GM12892 (cell line): ENCODE data around the gene CPED1.

ENCODE experiments used
- POLR2A ChIP-seq: IDR thresholded peaks from 2 replicates; pipeline ENCODE4 v1.6.1; 2011; ENCODE audit warnings: low read depth, low read length, control low read depth
- POLR2AphosphoS5 ChIP-seq: IDR thresholded peaks from 2 replicates; pipeline ENCODE4 v1.6.1; 2011; ENCODE audit warnings: low read depth, low read length, control low read depth
- TAF1 ChIP-seq: IDR thresholded peaks from 2 replicates; pipeline ENCODE4 v1.6.1; 2011; ENCODE audit warnings: low read depth, mild to moderate bottlenecking, control low read depth, low read length, borderline replicate concordance

DNA sequence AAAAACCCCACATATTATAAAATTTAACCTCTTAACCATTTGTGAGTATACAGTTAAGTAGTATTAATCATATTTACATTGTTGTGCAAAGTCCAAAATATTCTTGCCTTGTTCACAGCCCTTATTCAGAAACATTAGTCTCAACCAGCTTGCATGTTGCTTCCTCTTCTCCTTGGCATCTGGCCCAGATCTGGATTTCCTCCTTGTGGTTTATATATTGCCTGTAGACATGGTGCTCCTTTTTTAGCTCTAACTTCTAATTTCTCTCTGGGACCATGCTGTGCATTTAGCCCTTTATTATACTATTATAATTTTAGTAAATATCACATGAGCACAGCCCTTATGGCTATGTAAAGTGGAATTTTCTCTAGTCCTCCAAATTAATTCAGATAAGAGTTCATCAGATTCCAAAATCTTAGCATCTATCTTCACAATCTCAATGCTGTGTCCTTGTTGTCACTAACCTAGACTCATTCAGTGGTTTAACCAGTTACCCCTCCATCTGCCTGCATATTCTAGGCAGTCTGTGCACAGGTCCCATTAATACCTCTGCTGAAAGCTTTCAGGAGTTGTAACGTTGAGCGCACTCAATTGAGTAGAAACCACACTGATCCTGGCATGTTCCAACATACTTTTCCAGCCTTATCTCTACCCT, 7.9 kb downstream of the CPED1 start:
- TF ChIP-seq POLR2AphosphoS5: no peak
- TF ChIP-seq POLR2A: no peak
- TF ChIP-seq TAF1: no peak
